AG10803 (cell line): ENCODE data around the gene LTB4R.

Experiments used
- DNase-seq: peaks from one replicate; pipeline ENCODE4 v3.0.0; 2010; ENCODE audit warnings: low read depth
- H3K4me3 ChIP-seq: 2 replicates; pipeline ENCODE4 v1.5.1; 2011; ENCODE audit warnings: mild to moderate bottlenecking, low read length, control low read depth
- TF ChIP-seq, protein P1 (sequence below): conservative IDR thresholded peaks from 2 replicates; pipeline ENCODE4 v1.5.1; 2011; ENCODE audit warnings: mild to moderate bottlenecking, low read length, control low read depth, inconsistent platforms

Gene LTB4R

GRCh38 chr14:24317141-24317928 lies 6.0 kb downstream of the LTB4R start:
- no peak overlapping the region for H3K4me3 ChIP-seq
- TF ChIP-seq, protein P1, sequence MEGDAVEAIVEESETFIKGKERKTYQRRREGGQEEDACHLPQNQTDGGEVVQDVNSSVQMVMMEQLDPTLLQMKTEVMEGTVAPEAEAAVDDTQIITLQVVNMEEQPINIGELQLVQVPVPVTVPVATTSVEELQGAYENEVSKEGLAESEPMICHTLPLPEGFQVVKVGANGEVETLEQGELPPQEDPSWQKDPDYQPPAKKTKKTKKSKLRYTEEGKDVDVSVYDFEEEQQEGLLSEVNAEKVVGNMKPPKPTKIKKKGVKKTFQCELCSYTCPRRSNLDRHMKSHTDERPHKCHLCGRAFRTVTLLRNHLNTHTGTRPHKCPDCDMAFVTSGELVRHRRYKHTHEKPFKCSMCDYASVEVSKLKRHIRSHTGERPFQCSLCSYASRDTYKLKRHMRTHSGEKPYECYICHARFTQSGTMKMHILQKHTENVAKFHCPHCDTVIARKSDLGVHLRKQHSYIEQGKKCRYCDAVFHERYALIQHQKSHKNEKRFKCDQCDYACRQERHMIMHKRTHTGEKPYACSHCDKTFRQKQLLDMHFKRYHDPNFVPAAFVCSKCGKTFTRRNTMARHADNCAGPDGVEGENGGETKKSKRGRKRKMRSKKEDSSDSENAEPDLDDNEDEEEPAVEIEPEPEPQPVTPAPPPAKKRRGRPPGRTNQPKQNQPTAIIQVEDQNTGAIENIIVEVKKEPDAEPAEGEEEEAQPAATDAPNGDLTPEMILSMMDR = no peak
- DNase-seq = no peak

GRCh38 chr14:24321212-24321975 lies 10.1 kb downstream of the LTB4R start:
- no peak for DNase-seq
- TF ChIP-seq, protein P1 = no peak
- no peak overlapping the region for H3K4me3 ChIP-seq

- TF ChIP-seq, protein P1 = no peak
- H3K4me3 ChIP-seq = no peak overlapping the region
- DNase-seq = no peak
These were observed 11.4 kb downstream of the LTB4R start for GRCh38 chr14:24322672-24323071.

DNA sequence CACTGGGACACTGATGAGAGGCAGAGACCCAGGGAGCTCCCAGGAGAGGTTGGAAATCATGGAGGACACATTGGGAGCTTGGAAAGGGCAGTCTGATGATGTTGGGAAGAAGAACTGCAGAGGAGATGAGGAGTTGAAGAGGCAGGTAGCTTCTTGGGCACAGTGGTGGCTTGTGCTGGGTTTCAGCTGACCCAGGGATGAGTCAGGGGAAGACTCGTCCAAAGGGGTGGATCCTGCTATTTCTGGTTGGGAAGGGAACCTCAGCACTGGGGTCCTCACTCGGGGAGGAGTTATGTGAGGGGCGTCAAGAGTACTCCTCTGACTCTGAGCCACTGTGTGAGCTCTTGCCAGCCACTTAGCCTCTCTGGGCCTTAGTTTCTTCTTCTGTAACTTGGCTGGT lies 12.0 kb downstream of the LTB4R start:
- TF ChIP-seq, protein P1 = no peak
- DNase-seq = no peak
- no peak overlapping the region for H3K4me3 ChIP-seq

DNA sequence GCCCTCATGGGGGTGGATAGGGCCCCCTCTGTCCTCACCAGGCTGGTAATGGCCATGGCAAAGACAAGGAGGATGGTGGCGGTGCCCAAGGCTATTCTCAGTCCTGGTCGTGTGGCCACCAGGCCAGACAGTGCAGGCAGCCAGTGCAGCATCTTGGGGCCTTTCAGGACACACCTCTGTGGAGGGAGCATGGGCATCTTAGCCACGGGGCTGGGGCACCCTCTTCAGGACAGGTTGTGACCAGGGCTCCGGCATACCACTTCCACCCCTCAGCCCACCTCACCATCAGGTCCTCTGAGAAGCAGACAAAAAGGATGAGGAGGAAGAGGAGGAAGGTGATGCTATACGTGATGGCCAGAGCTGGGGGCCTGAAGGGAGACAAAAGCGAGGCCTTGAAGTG lies 12.7 kb downstream of the LTB4R start:
- TF ChIP-seq, protein P1 = no peak
- no peak overlapping the region for H3K4me3 ChIP-seq
- no peak for DNase-seq

DNA sequence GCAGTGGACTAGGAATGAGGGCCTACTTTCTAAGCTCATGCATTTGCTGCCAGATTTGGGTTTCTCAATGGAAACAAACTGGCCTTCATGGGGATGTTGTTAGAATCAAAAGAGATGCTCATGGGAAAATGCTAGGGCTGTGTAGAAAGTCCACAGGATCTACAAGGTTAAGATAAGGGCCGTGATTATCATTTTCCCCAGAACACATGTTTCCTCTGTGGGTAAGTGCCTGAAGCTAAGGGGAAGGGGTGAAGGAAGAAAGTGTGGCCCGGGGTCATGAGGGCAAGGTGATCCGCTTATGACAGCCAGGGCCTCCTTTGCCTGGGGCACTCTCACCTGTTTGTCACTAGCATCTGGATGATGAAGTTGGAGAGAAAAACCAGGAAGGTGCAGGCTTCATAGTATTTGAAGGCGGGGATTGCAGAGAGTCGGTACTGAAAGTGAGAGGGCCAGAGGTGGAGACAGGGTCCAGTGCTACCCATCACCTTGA lies 13.8 kb downstream of the LTB4R start:
- TF ChIP-seq, protein P1 = no peak

DNA sequence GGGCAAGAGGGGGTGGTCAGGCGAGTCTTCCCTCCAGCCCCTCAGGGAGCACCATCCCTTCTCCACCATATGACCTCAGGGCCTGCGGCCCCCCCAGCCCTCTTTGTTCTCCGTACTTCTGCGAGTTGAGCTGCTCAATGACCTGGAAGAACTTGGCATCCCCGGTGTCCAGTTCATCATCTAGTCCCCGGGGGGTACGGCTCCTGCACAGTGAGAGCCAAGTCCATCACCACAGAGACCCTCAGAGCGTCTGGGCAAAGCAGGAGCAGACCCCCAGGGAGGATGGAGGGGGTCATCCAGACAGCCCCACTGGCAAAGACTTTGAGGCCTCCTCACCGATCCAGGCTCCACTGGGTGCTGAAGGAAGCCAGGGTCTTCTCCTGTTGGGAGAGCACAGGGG lies 14.7 kb downstream of the LTB4R start:
- H3K4me3 ChIP-seq = no peak overlapping the region
- TF ChIP-seq, protein P1 = no peak
- DNase-seq = no peak

More for the DNA sequence above, 13.8 kb downstream of the LTB4R start:
- no peak overlapping the region for H3K4me3 ChIP-seq
- DNase-seq = no peak
